D341Med (cell line): ENCODE measurements around the gene PLA1A.

Experiments used
- DNase-seq: peaks from one replicate; pipeline ENCODE4 v3.0.0; 2012; ENCODE audit warnings: low spot score

Gene PLA1A

GRCh38 chr3:119608405-119609000, 10.8 kb downstream of the PLA1A start:
- DNase-seq = no peak

- no peak for DNase-seq
Measured at GRCh38 chr3:119609301-119609700, 11.6 kb downstream of the PLA1A start.

DNA sequence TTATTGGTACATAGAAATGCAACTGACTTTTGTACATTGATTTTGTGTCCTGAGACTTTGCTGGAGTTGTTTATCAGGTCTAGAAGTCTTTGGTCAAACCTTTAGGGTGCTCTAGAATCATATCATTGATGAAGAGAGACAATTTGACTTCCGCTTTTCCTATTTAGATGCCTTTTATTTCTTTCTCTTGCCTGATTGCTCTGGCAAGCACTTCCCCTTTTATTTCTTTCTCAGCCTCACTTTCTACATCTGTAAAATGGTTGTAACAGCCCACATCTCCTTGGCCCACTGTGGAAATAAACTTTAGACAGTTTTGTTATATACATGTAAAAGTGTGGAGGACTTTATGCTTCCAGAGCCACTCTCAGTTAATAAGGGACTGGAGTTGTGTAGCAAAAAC, 14.0 kb downstream of the PLA1A start:
- DNase-seq = no peak

- no peak for DNase-seq
Measured at GRCh38 chr3:119613201-119613600, 15.5 kb downstream of the PLA1A start.

DNA sequence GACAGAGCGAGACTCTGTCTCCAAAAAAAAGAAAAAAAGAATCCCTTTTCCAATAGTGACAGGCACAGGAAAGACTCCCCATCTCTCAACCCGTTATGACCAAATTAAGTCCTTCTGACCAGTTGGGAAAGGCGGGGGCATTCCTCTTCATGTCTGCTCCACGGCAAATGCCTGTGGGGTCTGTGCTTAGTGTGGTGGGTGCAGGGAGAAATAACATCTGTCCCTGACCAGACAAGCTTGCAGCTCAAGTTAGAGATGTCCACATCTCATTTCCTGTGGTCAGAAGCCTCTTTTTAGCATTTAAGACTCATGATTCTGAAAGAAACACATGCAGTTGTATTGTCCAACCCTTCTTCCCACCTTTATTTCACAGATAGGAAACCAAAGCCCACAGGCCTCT, 16.2 kb downstream of the PLA1A start:
- no peak for DNase-seq

GRCh38 chr3:119616056-119616455, 18.4 kb downstream of the PLA1A start:
- no peak for DNase-seq

DNA sequence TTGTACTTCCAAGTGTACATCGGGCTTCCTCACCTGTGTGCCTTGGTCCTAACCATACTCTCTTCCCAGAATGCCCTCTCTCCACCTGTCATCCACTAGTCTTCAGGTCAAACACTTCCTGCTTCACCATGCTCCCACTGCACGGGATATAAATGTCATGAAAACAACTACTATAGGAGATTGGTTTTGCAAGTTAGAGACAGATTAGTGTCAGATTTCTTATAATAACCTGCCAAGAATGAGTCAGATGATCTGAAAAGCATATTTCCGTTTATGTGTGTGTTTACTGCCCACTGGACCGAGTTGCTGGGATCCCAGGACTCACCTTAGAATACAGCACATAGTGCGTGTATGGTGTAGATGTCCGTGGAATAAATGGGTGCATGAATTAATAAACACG, 21.4 kb downstream of the PLA1A start:
- DNase-seq = no peak

DNA sequence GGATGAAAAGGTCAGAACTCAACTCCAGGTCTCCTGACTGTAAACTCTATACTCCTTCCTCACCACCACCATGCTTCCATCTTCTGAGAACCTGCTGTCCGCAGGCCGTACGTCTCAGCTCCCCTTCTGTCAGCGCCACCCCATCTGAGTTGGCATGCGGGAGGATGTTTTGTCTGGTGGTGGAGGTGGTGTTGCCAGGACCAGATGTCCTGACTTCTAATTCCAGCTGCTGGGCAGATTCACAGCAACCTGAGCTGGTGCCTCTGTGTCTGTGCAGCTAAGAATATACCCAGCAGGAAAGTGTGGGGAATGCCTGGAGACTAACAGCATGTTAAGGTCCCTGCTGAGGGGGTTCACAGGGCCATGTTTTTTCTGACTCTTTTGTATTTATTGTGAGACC, 23.2 kb downstream of the PLA1A start:
- DNase-seq = no peak

DNA sequence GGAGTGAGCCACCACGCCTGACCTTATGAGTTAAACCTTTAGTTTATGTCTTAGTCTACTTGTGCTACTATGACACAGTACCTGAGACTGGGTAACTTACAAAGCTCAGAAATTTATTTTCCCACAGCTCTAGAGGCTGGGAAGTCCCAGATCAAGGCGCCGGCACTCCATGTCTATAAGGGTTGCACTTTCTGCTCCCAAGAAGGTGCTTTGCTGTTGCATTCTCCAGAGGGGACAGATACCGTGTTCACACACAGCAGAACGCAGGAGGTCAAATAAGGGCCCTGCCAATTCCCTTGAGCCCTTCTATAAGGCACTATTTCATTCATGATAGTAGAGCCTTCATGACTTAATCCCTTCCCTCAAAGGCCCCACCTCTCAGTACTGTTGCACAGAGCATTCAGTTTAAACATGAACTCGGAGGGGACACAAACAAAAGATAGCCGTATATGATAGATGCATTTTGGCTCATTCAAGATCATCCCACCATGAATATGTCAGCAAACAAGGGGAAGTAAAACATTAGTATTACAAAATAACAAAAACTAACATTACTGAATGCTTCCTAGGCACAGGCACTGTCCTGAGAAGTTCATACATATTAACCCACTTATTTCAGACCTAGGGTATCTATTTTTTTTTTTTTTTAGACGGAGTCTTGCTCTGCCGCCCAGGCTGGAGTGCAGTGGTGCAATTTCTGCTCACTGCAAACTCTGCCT, 26.5 kb downstream of the PLA1A start:
- no peak for DNase-seq

- no peak for DNase-seq
Measured at GRCh38 chr3:119625451-119626153, 27.9 kb downstream of the PLA1A start.

DNA sequence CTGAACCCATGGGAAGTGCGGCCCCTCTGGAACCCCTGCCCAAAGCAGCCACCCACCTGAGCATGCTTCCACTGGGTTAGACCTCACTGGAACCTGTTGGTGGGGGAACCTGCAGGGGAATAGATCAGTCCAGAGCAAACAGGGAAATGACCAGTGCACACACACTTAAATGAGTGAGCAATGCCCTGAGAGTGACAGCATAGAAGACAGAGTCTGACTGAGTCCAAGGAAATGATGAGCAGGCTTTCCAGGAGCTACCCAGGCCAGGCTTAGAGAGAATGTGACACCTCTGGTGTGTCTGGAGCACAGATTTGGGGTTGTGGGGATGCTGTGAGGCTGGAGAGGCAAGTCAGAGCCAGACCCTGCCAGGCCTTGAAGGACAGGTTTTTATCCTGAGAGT, 28.5 kb downstream of the PLA1A start:
- no peak for DNase-seq

DNA sequence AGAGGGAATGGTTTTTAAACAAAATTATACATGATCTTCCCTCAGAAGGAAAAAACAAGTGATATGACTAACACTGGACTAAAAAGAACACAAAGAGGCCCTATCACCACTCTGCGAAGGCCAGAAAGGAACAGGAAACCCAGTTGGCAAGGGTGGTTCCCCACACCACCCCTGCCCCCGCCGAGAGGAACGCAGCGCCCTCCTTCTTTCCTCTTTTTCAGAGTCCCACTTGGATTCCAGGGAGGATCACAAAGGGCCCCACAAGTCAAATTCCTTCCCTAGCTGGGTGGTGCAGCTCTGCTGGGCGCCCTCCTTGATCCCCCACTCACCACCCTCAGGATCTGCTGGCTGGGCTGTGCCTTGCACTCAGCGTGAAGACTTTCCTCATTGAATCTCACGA, 29.8 kb downstream of the PLA1A start:
- DNase-seq = no peak

GRCh38 chr3:119628390-119628789, 30.7 kb downstream of the PLA1A start:
- DNase-seq = no peak

GRCh38 chr3:119628816-119629445, 31.2 kb downstream of the PLA1A start:
- no peak for DNase-seq

- DNase-seq = no peak
Measured at GRCh38 chr3:119630128-119630879, 32.6 kb downstream of the PLA1A start.

GRCh38 chr3:119630880-119631329, 33.2 kb downstream of the PLA1A start:
- no peak for DNase-seq

DNA sequence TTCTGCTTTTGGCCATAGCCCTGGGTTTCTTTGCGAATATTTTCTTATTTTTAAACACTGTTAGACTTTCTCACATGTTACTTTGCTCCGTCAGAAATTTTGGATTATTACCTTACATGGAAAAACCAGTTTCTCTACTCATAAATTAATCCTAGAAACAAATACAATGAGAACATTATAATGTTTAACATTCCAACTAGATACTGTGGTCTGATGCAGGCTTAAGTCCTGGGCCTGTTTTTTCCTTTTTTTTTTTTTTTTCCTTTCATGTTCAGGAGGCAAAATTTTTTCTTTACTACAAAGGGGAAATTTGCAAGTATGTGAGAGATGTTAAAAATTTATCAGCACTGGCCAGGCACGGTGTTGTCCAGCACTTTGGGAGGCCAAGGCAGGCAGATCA, 33.8 kb downstream of the PLA1A start:
- DNase-seq = no peak

DNA sequence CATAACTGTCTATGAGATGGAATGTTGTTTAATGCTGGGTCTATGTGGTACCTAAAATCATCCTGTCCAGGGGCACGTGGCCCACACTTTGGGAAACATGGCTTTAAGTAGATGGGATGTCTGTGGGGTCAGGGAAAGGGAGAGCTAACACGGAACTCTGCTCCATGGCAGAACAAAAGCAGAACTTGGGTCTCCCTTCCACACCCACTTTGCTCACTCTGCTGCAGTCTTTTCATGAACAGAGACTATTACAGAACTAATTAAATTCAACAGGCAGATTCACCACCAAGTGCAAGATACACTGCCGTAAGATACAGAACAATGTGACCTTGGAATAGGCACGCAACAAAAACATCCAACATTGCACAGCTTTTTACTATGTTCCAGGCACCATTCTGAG, 34.5 kb downstream of the PLA1A start:
- DNase-seq = no peak

- DNase-seq = no peak
Measured at GRCh38 chr3:119632829-119633228, 35.1 kb downstream of the PLA1A start.

DNA sequence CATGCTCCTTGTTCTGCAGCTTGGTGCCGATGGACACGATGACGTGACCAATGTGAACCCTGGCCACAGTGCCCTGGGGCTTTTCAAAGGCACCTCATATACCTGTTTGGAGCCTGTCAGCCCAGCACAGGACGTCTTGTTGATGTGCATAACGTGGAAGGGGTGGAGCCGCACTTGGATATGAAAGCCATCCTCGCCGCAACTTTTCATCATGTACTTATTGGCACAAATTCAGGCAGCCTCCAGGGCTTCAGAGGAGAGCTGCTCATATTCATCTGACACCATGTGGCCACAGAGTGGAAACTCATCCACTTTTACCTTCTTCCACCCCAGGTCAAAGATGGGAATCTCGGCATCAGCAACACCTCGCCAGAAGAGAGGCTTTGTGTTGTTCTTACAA, 38.0 kb downstream of the PLA1A start:
- no peak for DNase-seq

- DNase-seq = no peak
Measured at GRCh38 chr3:119636249-119636648, 38.6 kb downstream of the PLA1A start.
